SK-N-SH treated with all-trans-retinoic acid at 6 μM for 48 hours (cell line): ENCODE measurements around the gene CACNA1G.

ENCODE experiments used
- ARNTL ChIP-seq: fragments of 450-650 bp; formaldehyde crosslinking; IDR thresholded peaks from 2 replicates; pipeline ENCODE4 v1.5.0; 2020; ENCODE audit warnings: low read depth, mild to moderate bottlenecking, moderate library complexity, borderline replicate concordance
- TCF4 ChIP-seq: fragments of 250-450 bp; sonication (Bioruptor Pico); IDR thresholded peaks from 2 replicates; pipeline ENCODE4 v1.8.0; 2021; ENCODE audit warnings: mild to moderate bottlenecking, moderate library complexity, borderline replicate concordance

DNA sequence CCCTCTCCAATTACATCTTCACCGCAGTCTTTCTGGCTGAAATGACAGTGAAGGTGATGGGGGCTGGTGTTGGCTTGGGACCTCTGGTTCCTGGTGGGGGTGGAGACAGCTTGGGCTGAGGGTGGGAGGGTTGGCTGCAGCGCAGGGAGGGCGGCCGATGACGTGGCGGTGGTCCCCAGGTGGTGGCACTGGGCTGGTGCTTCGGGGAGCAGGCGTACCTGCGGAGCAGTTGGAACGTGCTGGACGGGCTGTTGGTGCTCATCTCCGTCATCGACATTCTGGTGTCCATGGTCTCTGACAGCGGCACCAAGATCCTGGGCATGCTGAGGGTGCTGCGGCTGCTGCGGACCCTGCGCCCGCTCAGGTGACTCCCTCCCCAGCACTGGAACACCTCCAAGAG, 42.3 kb downstream of the CACNA1G start:
- no peak for TF ChIP-seq TCF4 (CRISPR knock-in tag)
- no peak for TF ChIP-seq ARNTL
